Measurements from ENCODE around the gene TXN. TPM values are rescaled to one million over a fixed set of nuclear protein-coding genes. Genes with fewer than 3 reads are reported as not detected.

The TXN gene
- total RNA-seq, 2 experiments from 2014 or later, result 554 to 573 TPM

DNA sequence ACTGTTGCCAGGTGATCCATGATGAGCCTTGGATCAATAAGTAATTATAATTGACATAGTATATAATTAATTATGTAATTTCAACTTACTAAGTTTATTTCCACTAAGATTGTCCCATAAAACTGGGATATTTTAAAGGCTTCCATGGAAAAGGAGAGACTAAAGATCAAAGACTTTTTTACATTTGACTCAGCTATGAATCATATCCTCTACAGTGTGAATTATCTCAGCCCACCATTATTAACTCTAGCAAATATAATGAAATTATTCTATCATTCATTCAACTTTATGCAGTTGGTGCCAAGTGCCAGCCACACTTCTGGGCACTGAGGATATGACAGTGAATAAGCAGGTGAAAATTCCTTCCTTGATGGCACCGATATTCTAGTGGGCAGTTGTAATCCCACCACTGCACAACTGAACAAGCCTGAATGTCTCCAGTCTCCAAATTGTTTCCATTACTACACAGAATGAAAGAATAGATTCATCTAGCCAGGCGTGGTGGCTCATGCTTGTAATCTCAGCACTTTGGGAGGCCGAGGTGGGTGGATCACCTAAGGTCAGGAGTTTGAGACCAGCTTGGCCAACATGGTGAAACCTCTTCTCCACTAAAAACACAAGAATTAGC, 21.9 kb upstream of the TXN start:
- no peak for DNase-seq
- CTCF ChIA-PET, result no interaction called here
- intact Hi-C loops (cut with micrococcal nuclease), result no loop called here
- H3K27me3 Mint-ChIP-seq, result peaks cover 12% of the 10 kb centered on the region
- no peaks in the 10 kb centered on the region for H3K4me1 Mint-ChIP-seq (ENCODE audit: low read depth)
- H3K27ac Mint-ChIP-seq, result no peak overlapping the region
- no peaks in the 10 kb centered on the region for H3K9me3 Mint-ChIP-seq
- POLR2A ChIA-PET, result no interaction called here
- no peak overlapping the region for H3K4me3 Mint-ChIP-seq
- H3K36me3 Mint-ChIP-seq, result no peaks in the 10 kb centered on the region

DNA sequence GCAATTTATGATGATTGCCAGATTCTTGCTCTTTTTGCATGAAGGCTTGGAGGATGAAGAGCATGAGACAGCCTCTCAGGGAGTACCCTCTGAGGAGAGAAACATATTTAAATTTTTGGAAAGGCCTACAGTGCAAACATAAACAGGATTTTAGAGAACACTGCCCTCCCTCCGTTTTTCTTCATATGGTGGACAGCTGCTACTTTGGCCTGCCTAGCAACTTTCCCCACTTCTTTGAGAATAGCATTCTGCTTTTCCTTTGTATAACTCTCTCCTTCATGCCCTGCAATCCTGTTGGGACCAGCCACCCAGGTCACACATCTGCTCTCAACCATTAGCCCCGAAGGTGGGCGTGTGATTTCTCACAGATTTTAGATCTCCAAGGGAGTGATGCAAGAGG, 20.5 kb upstream of the TXN start:
- POLR2A ChIA-PET, result no interaction called here
- Mint-ChIP-seq H3K4me1 (ENCODE audit: low read depth) (no peaks in the 10 kb centered on the region), H3K27me3 (peaks cover 10% of the 10 kb centered on the region), H3K27ac (no peak overlapping the region), H3K4me3 (no peak overlapping the region), H3K9me3 (no peaks in the 10 kb centered on the region), H3K36me3 (no peaks in the 10 kb centered on the region)
- CTCF ChIA-PET, result interaction anchor here (1.1 kb wide), 1 partner anchor 18 kb away, joined by 3 read pairs; no protein-coding TSS in a partner anchor
- no peak for DNase-seq
- intact Hi-C loops (cut with micrococcal nuclease), result no loop called here

DNA sequence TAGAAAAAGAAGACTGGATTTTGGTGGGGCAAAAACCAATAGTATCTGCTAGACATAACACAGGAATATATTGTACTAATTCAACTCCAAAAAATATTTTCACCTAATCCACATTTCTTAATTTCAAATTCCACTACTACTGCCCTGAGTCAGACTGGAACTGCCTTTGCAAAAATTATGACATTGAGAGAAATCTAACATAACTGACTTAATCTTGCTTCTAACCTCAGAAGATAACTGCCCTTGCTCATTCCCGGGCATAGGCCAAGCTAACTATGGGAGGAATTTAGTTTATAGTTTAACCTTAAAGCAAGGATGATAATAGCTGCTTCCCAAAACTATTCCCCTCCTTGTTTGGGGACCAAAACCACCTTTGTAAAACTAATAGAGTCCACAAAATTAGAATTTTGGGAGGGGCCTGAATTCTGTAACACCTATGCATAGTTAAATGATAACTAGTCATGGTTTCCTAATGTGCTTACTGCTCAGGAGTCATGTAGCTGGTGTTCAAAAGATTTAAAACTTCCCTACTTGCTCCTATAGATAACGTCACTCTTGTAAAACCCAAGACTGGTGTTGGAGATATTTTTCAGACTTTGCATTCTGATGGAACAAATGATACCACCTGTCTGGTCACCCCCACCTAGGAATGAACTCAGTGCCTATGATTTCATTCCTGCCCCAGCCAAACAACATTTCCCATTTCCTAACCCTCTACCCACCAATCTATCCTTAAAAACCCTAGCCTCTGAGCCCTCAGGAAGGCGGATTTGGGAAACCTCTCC, 14.1 kb upstream of the TXN start:
- POLR2A ChIA-PET, result no interaction called here
- Mint-ChIP-seq H3K4me3 (no peak overlapping the region), H3K9me3 (no peaks in the 10 kb centered on the region), H3K4me1 (ENCODE audit: low read depth) (no peaks in the 10 kb centered on the region), H3K36me3 (no peaks in the 10 kb centered on the region), H3K27ac (no peak overlapping the region), H3K27me3 (peaks cover 2% of the 10 kb centered on the region)
- CTCF ChIA-PET, result no interaction called here
- DNase-seq, result no peak
- intact Hi-C loops (cut with micrococcal nuclease), result no loop called here

DNA sequence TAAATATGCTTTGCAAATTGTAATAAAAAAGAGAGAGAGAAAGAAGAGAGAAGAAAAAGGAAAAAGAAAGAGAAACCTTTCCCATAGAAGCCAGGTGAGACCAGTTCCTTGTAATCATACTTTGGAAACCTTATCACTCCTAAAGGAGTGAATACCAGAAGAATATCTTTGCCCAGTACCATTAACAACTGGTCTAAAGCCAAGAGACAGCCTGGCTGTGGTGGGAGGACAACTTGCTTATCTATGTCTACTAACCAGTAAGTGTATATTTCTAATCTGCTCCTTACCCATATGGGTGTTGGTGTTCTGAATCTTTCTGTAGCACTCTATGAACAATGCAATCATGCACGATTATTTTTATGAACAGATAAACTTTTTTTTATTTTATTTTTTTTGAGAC, 10.5 kb upstream of the TXN start:
- ChIA-PET CTCF (no interaction called here), POLR2A (no interaction called here)
- Mint-ChIP-seq H3K36me3 (no peaks in the 10 kb centered on the region), H3K9me3 (no peaks in the 10 kb centered on the region), H3K4me3 (no peak overlapping the region), H3K4me1 (ENCODE audit: low read depth) (no peaks in the 10 kb centered on the region), H3K27me3 (no peaks in the 10 kb centered on the region), H3K27ac (no peak overlapping the region)
- DNase-seq, result no peak
- intact Hi-C loops (cut with micrococcal nuclease), result no loop called here

DNA sequence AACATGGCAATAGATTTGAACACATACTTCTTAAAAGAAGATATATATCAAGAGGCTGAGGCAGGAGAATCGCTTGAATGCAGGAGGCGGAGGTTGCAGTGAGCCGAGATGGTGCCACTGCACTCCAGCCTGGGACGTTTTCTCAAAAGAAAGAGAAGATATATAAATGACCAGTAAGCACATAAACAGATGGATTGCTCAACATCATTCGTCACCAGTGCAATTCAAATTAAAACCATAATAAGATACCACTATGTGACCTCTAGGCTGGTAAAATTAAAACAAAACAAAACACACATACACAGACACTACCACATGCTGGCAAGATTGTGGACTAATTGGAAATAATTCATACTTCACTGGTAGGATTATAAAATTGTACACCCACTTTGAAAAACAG, 5.3 kb upstream of the TXN start:
- POLR2A ChIA-PET, result no interaction called here
- H3K36me3 Mint-ChIP-seq, result peaks cover 2% of the 10 kb centered on the region

DNA sequence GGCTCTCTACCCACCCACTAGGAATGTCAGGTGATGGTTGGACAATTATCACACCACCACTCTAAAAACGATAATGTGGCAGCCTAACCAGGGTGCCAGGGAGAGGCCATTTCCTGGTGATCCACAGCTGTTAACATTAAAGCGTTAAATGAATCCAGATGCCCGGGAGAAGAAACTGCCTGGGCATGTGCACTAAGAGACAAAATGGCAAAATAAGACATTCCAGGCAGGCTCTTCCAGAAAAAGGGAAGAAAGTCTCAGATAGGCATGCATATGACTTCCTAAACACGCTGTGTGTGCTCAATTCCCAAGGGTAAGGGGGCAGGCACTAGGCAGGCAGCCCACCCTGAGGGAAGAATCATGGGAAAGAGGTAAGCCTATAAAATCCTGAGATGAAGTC, 4.6 kb upstream of the TXN start:
- Mint-ChIP-seq H3K4me1 (ENCODE audit: low read depth) (peaks cover 27% of the 10 kb centered on the region), H3K36me3 (peaks cover 4% of the 10 kb centered on the region), H3K27ac (no peak overlapping the region), H3K4me3 (no peak overlapping the region), H3K9me3 (no peaks in the 10 kb centered on the region), H3K27me3 (no peaks in the 10 kb centered on the region)
- ChIA-PET POLR2A (no interaction called here), CTCF (no interaction called here)
- DNase-seq, result no peak
- intact Hi-C loops (cut with micrococcal nuclease), result no loop called here

More for the DNA sequence above, 5.3 kb upstream of the TXN start:
- Mint-ChIP-seq H3K27me3 (no peaks in the 10 kb centered on the region), H3K27ac (no peak overlapping the region), H3K4me1 (ENCODE audit: low read depth) (peaks cover 27% of the 10 kb centered on the region), H3K4me3 (no peak overlapping the region), H3K9me3 (no peaks in the 10 kb centered on the region)
- DNase-seq, result no peak
- intact Hi-C loops (cut with micrococcal nuclease), result no loop called here
- CTCF ChIA-PET, result no interaction called here

DNA sequence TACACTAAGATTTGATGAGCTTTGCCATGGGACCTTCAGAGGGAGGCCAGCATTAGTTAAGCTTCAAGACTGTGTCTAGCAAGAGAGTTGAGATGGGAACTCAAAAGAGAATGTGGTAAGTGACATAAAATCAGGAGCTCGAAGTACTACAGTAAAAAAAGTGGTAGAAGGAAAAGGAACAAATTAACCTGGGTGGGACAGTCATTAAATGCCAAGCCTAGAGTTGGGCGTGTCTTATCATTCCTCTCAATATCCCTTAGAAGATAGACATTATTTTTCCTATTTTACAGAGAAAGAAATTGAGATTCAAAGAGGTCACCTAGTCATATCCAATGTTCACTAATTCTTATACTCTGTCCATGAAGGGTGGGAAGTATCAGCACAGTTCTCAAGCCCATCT, 3.3 kb upstream of the TXN start:
- Mint-ChIP-seq H3K4me1 (ENCODE audit: low read depth) (peaks cover 32% of the 10 kb centered on the region), H3K9me3 (no peaks in the 10 kb centered on the region), H3K27ac (peak overlapping the region; percentile 81), H3K27me3 (no peaks in the 10 kb centered on the region), H3K36me3 (peaks cover 15% of the 10 kb centered on the region), H3K4me3 (no peak overlapping the region)
- no peak for DNase-seq
- ChIA-PET POLR2A (no interaction called here), CTCF (interaction anchor here (1.1 to 1.2 kb wide), 2 partner anchors 9 to 18 kb away, joined by 3 read pairs; no protein-coding TSS in a partner anchor)
- intact Hi-C loops (cut with micrococcal nuclease), result loop anchor here (5.0 to 10.0 kb wide), 5 partner anchors 58 to 1655 kb away; partner anchors contain the start of genes ABITRAM, ECPAS and ELP1

DNA sequence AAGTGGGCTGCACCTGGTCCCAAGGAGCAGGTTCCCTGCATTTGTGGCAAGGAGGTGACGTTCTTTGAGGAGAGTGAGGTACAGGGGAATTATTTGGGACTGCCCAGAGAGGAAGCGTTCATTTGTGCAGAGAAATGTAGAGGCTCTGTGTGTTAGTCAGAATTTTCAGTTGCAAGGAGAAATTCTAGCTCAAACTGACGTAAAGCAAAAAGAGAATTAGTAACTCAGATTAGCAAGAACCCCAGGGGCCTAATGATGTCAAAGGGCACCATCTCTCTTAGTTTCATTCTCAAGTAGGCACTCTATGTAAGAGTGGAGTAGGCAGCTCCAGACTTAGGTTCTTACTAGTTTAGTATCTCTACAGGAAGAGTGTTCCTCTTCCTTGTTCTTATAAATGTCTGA, 2.4 kb upstream of the TXN start:
- ChIA-PET POLR2A (no interaction called here), CTCF (interaction anchor here (1.2 kb wide), 1 partner anchor 19 kb away, joined by 3 read pairs; no protein-coding TSS in a partner anchor)
- intact Hi-C loops (cut with micrococcal nuclease), result loop anchor here (1.0 to 10.0 kb wide), 6 partner anchors 10 to 1656 kb away; partner anchors contain the start of genes ABITRAM, ECPAS and ELP1

DNA sequence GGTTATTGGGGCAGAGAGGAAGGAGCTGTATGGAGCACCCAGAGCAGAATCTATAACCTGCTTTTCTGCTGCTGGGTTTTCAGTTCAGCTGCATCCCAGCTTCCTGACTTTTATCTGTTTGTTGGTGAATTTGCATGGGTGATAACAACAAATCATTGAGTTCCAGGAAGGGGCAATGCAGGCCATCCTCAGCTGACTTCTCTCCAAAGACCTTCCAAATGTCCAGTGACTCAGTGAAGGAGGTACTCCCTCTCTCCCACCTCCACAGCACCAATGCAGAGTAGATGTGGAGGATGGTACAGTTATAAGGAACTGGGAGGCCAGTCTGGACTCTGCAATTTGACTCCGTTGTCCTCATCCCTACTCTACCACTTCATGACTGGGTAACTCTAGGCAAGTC, 1.6 kb upstream of the TXN start:
- Mint-ChIP-seq H3K4me3 (peak overlapping the region; percentile 90), H3K36me3 (peaks cover 20% of the 10 kb centered on the region), H3K9me3 (no peaks in the 10 kb centered on the region), H3K4me1 (ENCODE audit: low read depth) (peaks cover 48% of the 10 kb centered on the region), H3K27me3 (no peaks in the 10 kb centered on the region), H3K27ac (peak overlapping the region; percentile 97)
- ChIA-PET CTCF (no interaction called here), POLR2A (interaction anchor here (0.8 kb wide), 1 partner anchor 208 kb away, joined by 3 read pairs; no protein-coding TSS in a partner anchor)
- intact Hi-C loops (cut with micrococcal nuclease), result loop anchor here (1.0 to 10.0 kb wide), 12 partner anchors 10 to 1657 kb away; partner anchors contain the start of genes ABITRAM, ECPAS and ELP1
- DNase-seq, result no peak

More for the DNA sequence above, 2.4 kb upstream of the TXN start:
- H3K36me3 Mint-ChIP-seq, result peaks cover 17% of the 10 kb centered on the region
- no peak overlapping the region for H3K4me3 Mint-ChIP-seq
- no peaks in the 10 kb centered on the region for H3K27me3 Mint-ChIP-seq
- H3K4me1 Mint-ChIP-seq (ENCODE audit: low read depth), result peaks cover 41% of the 10 kb centered on the region
- H3K9me3 Mint-ChIP-seq, result no peaks in the 10 kb centered on the region
- DNase-seq, result no peak
- H3K27ac Mint-ChIP-seq, result peak overlapping the region; percentile 81

DNA sequence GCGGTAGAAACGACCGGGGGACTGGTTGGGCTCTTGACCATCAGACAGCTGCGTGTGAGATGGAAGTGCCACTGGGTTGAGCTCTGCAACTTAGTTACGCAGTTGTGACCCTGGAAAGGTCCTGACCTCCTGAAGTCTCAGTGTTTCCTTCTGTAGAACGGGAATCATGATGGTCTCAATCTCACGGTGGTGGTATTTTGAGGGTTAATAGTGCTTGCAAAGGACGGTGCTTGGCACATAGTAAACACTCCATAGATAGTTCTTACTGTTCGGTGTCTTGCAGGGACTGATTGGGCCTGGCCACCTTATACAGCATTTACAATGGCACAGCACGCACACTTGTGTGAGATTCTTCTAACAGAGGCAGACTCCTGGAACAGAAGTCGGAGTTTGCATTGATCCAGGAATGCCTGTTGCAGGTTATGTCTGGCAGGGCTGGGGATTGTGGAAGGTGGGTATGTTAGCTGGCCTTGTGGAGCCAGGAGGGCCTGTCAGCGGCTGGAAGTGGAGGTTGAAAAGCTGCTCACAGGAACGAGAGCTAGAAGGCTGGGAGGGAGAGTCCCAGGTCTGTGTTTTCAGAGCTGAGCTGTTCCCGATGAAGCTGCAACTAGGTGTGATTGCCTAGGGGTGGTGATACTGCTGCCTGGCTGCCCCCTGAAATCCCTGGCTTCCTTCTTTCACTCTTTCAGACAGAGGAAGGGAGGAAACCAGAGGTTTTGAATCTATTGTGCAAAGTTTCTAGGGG, 962 bp upstream of the TXN start:
- Mint-ChIP-seq H3K27me3 (no peaks in the 10 kb centered on the region), H3K27ac (peak overlapping the region; percentile 97), H3K4me3 (peak overlapping the region; percentile 90), H3K36me3 (peaks cover 25% of the 10 kb centered on the region), H3K9me3 (no peaks in the 10 kb centered on the region), H3K4me1 (ENCODE audit: low read depth) (peaks cover 55% of the 10 kb centered on the region)
- ChIA-PET CTCF (interaction anchor here (0.8 kb wide), 1 partner anchor 354 kb away, joined by 3 read pairs; no protein-coding TSS in a partner anchor), POLR2A (interaction anchor here (0.8 to 1.7 kb wide), 6 partner anchors 15 to 1374 kb away, joined by 3 to 9 read pairs (median 4); partner anchors contain the start of gene DNAJC25)
- DNase-seq, result peak; percentile 50
- intact Hi-C loops (cut with micrococcal nuclease), result loop anchor here (1.0 to 10.0 kb wide), 11 partner anchors 60 to 1658 kb away; partner anchors contain the start of genes ABITRAM, ECPAS and ELP1

DNA sequence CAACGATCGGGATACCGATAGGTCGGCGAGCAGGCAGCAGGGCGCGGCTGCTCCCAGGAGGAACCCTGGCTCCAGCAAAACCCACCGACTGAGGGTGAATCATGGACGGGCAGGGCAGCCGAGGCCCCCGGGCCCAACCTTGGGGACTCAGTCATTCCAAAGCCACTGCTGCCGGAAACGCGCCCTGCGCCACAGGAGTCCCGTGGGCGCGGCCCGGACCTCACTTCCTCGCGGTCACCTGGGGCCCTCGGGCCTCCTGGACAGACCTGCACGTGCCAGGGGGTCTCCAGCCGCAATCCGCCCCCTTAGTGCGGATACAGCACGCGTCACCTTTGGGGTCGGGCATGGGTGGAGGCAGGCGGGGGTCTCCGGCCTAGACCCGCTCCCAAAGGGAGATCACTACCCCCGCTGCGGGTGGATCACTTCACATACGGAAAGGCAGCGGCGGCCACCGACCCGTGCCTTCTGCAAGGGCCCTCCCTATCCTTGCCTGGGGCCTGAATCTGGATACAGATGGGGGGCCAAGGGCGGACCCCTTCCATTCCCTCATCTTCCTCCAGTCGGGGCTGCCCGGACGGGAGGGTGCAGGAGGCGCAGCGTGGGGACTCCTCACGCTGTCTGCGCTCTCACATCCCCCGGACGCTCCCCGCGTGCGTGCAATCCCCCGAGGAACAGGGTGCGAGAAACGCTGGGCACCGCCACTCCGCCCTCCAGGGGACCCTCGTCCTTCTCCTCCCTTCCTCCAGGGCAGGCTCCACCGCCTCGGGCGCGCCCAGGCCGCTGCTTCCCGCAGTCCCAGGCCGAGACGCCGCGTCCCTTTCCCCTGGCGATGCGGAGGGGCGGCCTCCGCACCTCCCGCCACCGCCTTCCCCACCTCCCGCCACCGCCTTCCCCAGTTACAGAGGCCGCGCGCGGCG, 586 bp downstream of the TXN start:
- intact Hi-C loops (cut with micrococcal nuclease), result loop anchor here (2.0 to 10.0 kb wide), 10 partner anchors 62 to 1659 kb away; partner anchors contain the start of genes ABITRAM, ECPAS and ELP1
- H3K9me3 Mint-ChIP-seq, result no peaks in the 10 kb centered on the region
- peaks cover 60% of the 10 kb centered on the region for H3K4me1 Mint-ChIP-seq (ENCODE audit: low read depth)
- peaks cover 31% of the 10 kb centered on the region for H3K36me3 Mint-ChIP-seq
- peak; percentile 79 for DNase-seq
- POLR2A ChIA-PET, result interaction anchor here (1.2 to 1.7 kb wide), 5 partner anchors 14 to 1376 kb away, joined by 3 to 9 read pairs (median 5); partner anchors contain the start of gene DNAJC25
- peak overlapping the region; percentile 90 for H3K4me3 Mint-ChIP-seq
- no peaks in the 10 kb centered on the region for H3K27me3 Mint-ChIP-seq
- H3K27ac Mint-ChIP-seq, result peak overlapping the region; percentile 97
- CTCF ChIA-PET, result no interaction called here
